Measurements from ENCODE around the gene DYNC2H1. TPM values are rescaled to one million over a fixed set of nuclear protein-coding genes. Genes with fewer than 3 reads are reported as not detected.

DYNC2H1 gene
- total RNA-seq, 1 experiment from 2014 or later, result 28.9 TPM

DNA sequence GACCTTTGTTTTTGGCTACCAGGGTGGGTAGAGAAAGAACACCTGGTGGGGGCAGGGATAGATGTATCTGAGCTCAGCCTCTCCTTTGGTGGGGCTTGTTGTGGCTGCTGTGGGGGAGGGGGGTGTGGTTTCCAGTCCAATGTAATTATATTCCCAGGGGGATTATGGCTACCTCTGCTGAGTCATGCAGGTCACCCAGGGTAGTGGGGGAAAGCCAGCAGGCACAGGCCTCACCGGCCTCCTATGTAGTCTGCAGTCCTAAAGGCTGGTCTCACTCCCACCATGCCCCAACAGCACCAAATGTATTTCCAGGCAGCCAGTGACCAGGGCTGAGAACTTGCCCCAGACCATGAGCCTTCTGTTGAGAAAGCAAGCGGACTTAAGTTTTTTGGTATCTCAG is 119.6 kb downstream of the DYNC2H1 start:
- Histone ChIP-seq H3K4me2 (ENCODE audit: low read length) (no peak overlapping the region), H3K36me3 (ENCODE audit: low read depth, low read length) (no peaks in the 10 kb centered on the region), H4K20me1 (ENCODE audit: low read length) (no peaks in the 10 kb centered on the region), H3K9me3 (ENCODE audit: low read length) (no peaks in the 10 kb centered on the region), H3K9ac (ENCODE audit: low read length) (no peak overlapping the region), H3K4me3 (ENCODE audit: low read length) (no peak overlapping the region), H3K9me2 (replicated peaks; ENCODE audit: low read length) (no peaks in the 10 kb centered on the region), H3K27ac (ENCODE audit: low read length) (no peak overlapping the region), H3K79me2 (ENCODE audit: low read length) (no peaks in the 10 kb centered on the region), H3K4me1 (ENCODE audit: insufficient read depth, low read length) (no peaks in the 10 kb centered on the region), H3K27me3 (ENCODE audit: low read length) (no peaks in the 10 kb centered on the region), H2AFZ (ENCODE audit: low read length) (no peak overlapping the region), H3F3A (ENCODE audit: low read length, unreplicated experiment) (no peaks in the 10 kb centered on the region)
- ATAC-seq (no peak), DNase-seq (no peak)
- CTCF ChIA-PET, result no interaction called here
- POLR2A ChIA-PET (ENCODE audit: unreplicated experiment), result no interaction called here
- no peak for TF ChIP-seq CTCF (conservative IDR thresholded peaks at IDR 0.05; ENCODE audit: low read depth, low read length)
- no peak for TF ChIP-seq EZH2phosphoT487 (IDR thresholded peaks at IDR 0.05; ENCODE audit: borderline replicate concordance, low read length)
- no peak for TF ChIP-seq EZH2 (IDR thresholded peaks at IDR 0.05; ENCODE audit: low read length, unreplicated experiment)
- BruUV-seq (replicated peaks), result no TSS peak
- intact Hi-C loops (cut with micrococcal nuclease), result no loop called here

GRCh38 chr11:103234974-103235373 is 125.7 kb downstream of the DYNC2H1 start:
- H3K79me2 ChIP-seq (ENCODE audit: low read length), result no peaks in the 10 kb centered on the region
- H3K27me3 ChIP-seq (ENCODE audit: low read length), result no peaks in the 10 kb centered on the region
- ChIA-PET POLR2A (ENCODE audit: unreplicated experiment) (no interaction called here), CTCF (no interaction called here)
- no peak overlapping the region for H3K4me3 ChIP-seq (ENCODE audit: low read length)
- no peaks in the 10 kb centered on the region for H3F3A ChIP-seq (ENCODE audit: low read length, unreplicated experiment)
- intact Hi-C loops (cut with micrococcal nuclease), result no loop called here
- H3K4me2 ChIP-seq (ENCODE audit: low read length), result no peak overlapping the region
- BruUV-seq (replicated peaks), result no TSS peak
- H3K9me3 ChIP-seq (ENCODE audit: low read length), result no peaks in the 10 kb centered on the region
- H3K36me3 ChIP-seq (ENCODE audit: low read depth, low read length), result no peaks in the 10 kb centered on the region; the same call in 1 of the 2 replicates
- TF ChIP-seq CTCF (conservative IDR thresholded peaks at IDR 0.05; ENCODE audit: low read depth, low read length) (no peak), EZH2 (IDR thresholded peaks at IDR 0.05; ENCODE audit: low read length, unreplicated experiment) (no peak), EZH2phosphoT487 (IDR thresholded peaks at IDR 0.05; ENCODE audit: borderline replicate concordance, low read length) (no peak)
- no peak overlapping the region for H3K9ac ChIP-seq (ENCODE audit: low read length)
- H2AFZ ChIP-seq (ENCODE audit: low read length), result no peak overlapping the region
- H3K4me1 ChIP-seq (ENCODE audit: insufficient read depth, low read length), result no peaks in the 10 kb centered on the region
- no peak for ATAC-seq
- no peaks in the 10 kb centered on the region for H3K9me2 ChIP-seq (replicated peaks; ENCODE audit: low read length)
- no peaks in the 10 kb centered on the region for H4K20me1 ChIP-seq (ENCODE audit: low read length)
- no peak for DNase-seq
- H3K27ac ChIP-seq (ENCODE audit: low read length), result no peak overlapping the region

DNA sequence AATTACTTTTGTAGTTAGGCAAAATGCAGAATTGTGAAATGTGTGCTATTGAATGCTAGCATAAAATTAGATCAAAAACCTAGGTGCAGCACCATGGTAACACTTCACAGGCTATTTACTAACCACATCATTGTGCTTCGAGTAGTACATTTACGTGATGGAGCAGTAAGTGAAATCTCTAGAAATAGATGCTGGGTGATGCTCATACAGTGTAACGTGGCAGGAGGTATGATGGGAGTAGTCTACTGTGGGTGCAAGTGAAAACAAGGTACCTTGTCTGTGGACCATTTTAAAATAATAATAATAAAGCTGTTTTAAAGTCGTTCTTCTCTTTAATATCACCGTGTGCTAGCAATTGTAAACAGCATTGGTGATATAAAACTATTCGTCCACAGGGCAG is 132.3 kb downstream of the DYNC2H1 start:
- no peaks in the 10 kb centered on the region for H4K20me1 ChIP-seq (ENCODE audit: low read length)
- H3K9me3 ChIP-seq (ENCODE audit: low read length), result no peaks in the 10 kb centered on the region
- H3K27ac ChIP-seq (ENCODE audit: low read length), result no peak overlapping the region
- intact Hi-C loops (cut with micrococcal nuclease), result no loop called here
- H3F3A ChIP-seq (ENCODE audit: low read length, unreplicated experiment), result no peaks in the 10 kb centered on the region
- peaks cover 9% of the 10 kb centered on the region; the same call in 1 of the 2 replicates for H3K36me3 ChIP-seq (ENCODE audit: low read depth, low read length)
- no peaks in the 10 kb centered on the region for H3K79me2 ChIP-seq (ENCODE audit: low read length)
- H3K9me2 ChIP-seq (replicated peaks; ENCODE audit: low read length), result no peaks in the 10 kb centered on the region
- H3K4me2 ChIP-seq (ENCODE audit: low read length), result no peak overlapping the region
- POLR2A ChIA-PET (ENCODE audit: unreplicated experiment), result no interaction called here
- ATAC-seq (no peak), DNase-seq (no peak)
- no peak overlapping the region for H2AFZ ChIP-seq (ENCODE audit: low read length)
- no TSS peak for BruUV-seq (replicated peaks)
- no peak overlapping the region for H3K9ac ChIP-seq (ENCODE audit: low read length)
- H3K4me1 ChIP-seq (ENCODE audit: insufficient read depth, low read length), result no peaks in the 10 kb centered on the region
- CTCF ChIA-PET, result no interaction called here
- no peak overlapping the region for H3K4me3 ChIP-seq (ENCODE audit: low read length)
- no peaks in the 10 kb centered on the region for H3K27me3 ChIP-seq (ENCODE audit: low read length)
- TF ChIP-seq CTCF (conservative IDR thresholded peaks at IDR 0.05; ENCODE audit: low read depth, low read length) (no peak), EZH2 (IDR thresholded peaks at IDR 0.05; ENCODE audit: low read length, unreplicated experiment) (no peak), EZH2phosphoT487 (IDR thresholded peaks at IDR 0.05; ENCODE audit: borderline replicate concordance, low read length) (no peak)

Data from PC-3 (cell line).